Colon (tissue), 2 donors: ENCODE measurements around the gene TECR.

ENCODE experiments used
- FAIRE-seq: peaks from 2 replicates; lab custom pipeline; 2012; peaks lifted over from hg19 to GRCh38; lab: Jason Lieb, UNC
- donor health status: control.
- donor health status: control.

Gene TECR

GRCh38 chr19:14510311-14511228, 18.8 kb upstream of the TECR start:
- FAIRE-seq, result no peak

- FAIRE-seq, result no peak
Measured at GRCh38 chr19:14511229-14511593, 18.2 kb upstream of the TECR start.

GRCh38 chr19:14512406-14512961, 16.9 kb upstream of the TECR start:
- FAIRE-seq, result no peak

GRCh38 chr19:14514215-14514863, 15.1 kb upstream of the TECR start:
- no peak for FAIRE-seq

GRCh38 chr19:14515501-14516047, 13.8 kb upstream of the TECR start:
- no peak for FAIRE-seq

GRCh38 chr19:14516048-14516534, 13.3 kb upstream of the TECR start:
- FAIRE-seq, result no peak

GRCh38 chr19:14516746-14517438, 12.5 kb upstream of the TECR start:
- FAIRE-seq, result no peak

- FAIRE-seq, result no peak
Measured at GRCh38 chr19:14517446-14517839, 12.0 kb upstream of the TECR start.

GRCh38 chr19:14517840-14518505, 11.4 kb upstream of the TECR start, which contains the start of gene DNAJB1:
Gene DNAJB1 (minus strand): TSS chr19:14518397. CDS start chr19:14518349, 48 bp downstream.
- no peak for FAIRE-seq

- FAIRE-seq, result no peak
Measured at GRCh38 chr19:14519245-14519859, 10.0 kb upstream of the TECR start.

- FAIRE-seq, result no peak
Measured at GRCh38 chr19:14519860-14520407, 9.5 kb upstream of the TECR start.

- FAIRE-seq, result no peak
Measured at GRCh38 chr19:14520543-14520942, 8.9 kb upstream of the TECR start.

- no peak for FAIRE-seq
Measured at GRCh38 chr19:14525729-14526128, 3.7 kb upstream of the TECR start.

- no peak for FAIRE-seq
Measured at GRCh38 chr19:14526423-14526822, 3.0 kb upstream of the TECR start.

- no peak for FAIRE-seq
Measured at GRCh38 chr19:14528419-14529253, 758 bp upstream of the TECR start.

- no peak for FAIRE-seq
Measured at GRCh38 chr19:14530005-14530348, 583 bp downstream of the TECR start.

GRCh38 chr19:14530506-14530905, 1.1 kb downstream of the TECR start:
- FAIRE-seq, result no peak

GRCh38 chr19:14533450-14533849, 4.1 kb downstream of the TECR start:
- FAIRE-seq, result no peak

- no peak for FAIRE-seq
Measured at GRCh38 chr19:14536926-14537692, 7.7 kb downstream of the TECR start.
